OCI-LY7 (cell line): Measurements from ENCODE around the gene ZMIZ1. TPM values are rescaled to one million over a fixed set of nuclear protein-coding genes. Genes with fewer than 3 reads are reported as not detected.

Experiments used
- BruUV-seq: library from RNA; stranded (reverse); fragments of 400-500 nt; replicated peaks from 2 replicates; lab custom pipeline; 2021; lab: Mats Ljungman, UMichigan
- CTCF ChIA-PET: fragments of 300-600 bp; sonication (Branson Sonifier 250); formaldehyde crosslinking; loops from one replicate; lab custom pipeline; 2022; ENCODE audit warnings: antibody characterized with exemption; ENCODE audit not compliant: unreplicated experiment; lab: Charles Lee
- POLR2A ChIA-PET: fragments of 300-600 bp; sonication (Branson Sonifier 250); formaldehyde crosslinking; loops from one replicate; lab custom pipeline; 2022; ENCODE audit warnings: antibody characterized with exemption; lab: Charles Lee
- DNase-seq: peaks from one replicate; pipeline ENCODE4 v3.0.0-alpha.2; 2015; ENCODE audit warnings: low spot score
- H2AFZ ChIP-seq: fragments of 200-600 bp; sonication (generic), shearing (Covaris generic); 2 replicates; pipeline ENCODE4 v1.6.1; 2014; ENCODE audit warnings: mild to moderate bottlenecking, antibody characterized with exemption, low read length, moderate library complexity
- H3K27ac ChIP-seq: fragments of 200-600 bp; sonication (generic); 2 replicates; pipeline ENCODE4 v1.5.1; 2014; ENCODE audit warnings: mixed run types, low read depth, mild to moderate bottlenecking, moderate library complexity, low read length, inconsistent platforms; ENCODE audit not compliant: poor library complexity, severe bottlenecking
- H3K36me3 ChIP-seq: fragments of 200-600 bp; sonication (generic); 2 replicates; pipeline ENCODE4 v1.6.1; 2014; ENCODE audit warnings: mild to moderate bottlenecking, antibody characterized with exemption, low read length, moderate library complexity, mixed read lengths; ENCODE audit not compliant: insufficient read depth
- H3K4me1 ChIP-seq: fragments of 200-600 bp; sonication (generic); 2 replicates; pipeline ENCODE4 v1.5.1; 2014; ENCODE audit warnings: mild to moderate bottlenecking, low read length; ENCODE audit not compliant: insufficient read depth, poor library complexity, severe bottlenecking
- H3K4me2 ChIP-seq: fragments of 200-600 bp; sonication (generic); 2 replicates; pipeline ENCODE4 v1.6.1; 2014; ENCODE audit warnings: mild to moderate bottlenecking, low read length
- H3K4me3 ChIP-seq: fragments of 200-600 bp; sonication (generic); 2 replicates; pipeline ENCODE4 v1.5.1; 2014; ENCODE audit warnings: mild to moderate bottlenecking, low read depth, low read length; ENCODE audit not compliant: poor library complexity, severe bottlenecking
- H3K79me2 ChIP-seq: fragments of 200-600 bp; sonication (generic); 2 replicates; pipeline ENCODE4 v1.6.1; 2016; ENCODE audit warnings: low read depth, mild to moderate bottlenecking, low read length, moderate library complexity, mixed read lengths; ENCODE audit not compliant: insufficient read depth
- H3K9me2 ChIP-seq: fragments of 200-600 bp; sonication (generic); 2 replicates; pipeline ENCODE4 v1.6.1; 2016; ENCODE audit warnings: mild to moderate bottlenecking, low read length, mixed read lengths; ENCODE audit not compliant: insufficient read depth
- H3K9me3 ChIP-seq: fragments of 200-600 bp; sonication (generic); 2 replicates; pipeline ENCODE4 v1.6.1; 2014; ENCODE audit warnings: mild to moderate bottlenecking, mixed run types, low read length, mixed read lengths
- H4K20me1 ChIP-seq: fragments of 200-600 bp; sonication (generic); 2 replicates; pipeline ENCODE4 v1.6.1; 2014; ENCODE audit warnings: mild to moderate bottlenecking, antibody characterized with exemption, low read length, moderate library complexity, mixed read lengths; ENCODE audit not compliant: insufficient read depth
- CTCF ChIP-seq: fragments of 200-600 bp; sonication (generic); conservative IDR thresholded peaks from 2 replicates; pipeline ENCODE4 v1.5.1; 2014; ENCODE audit warnings: mild to moderate bottlenecking, antibody characterized with exemption, low read length, moderate library complexity, mixed read lengths
- EZH2phosphoT487 ChIP-seq: fragments of 200-600 bp; sonication (generic); IDR thresholded peaks from 2 replicates; pipeline ENCODE4 v1.6.1; 2018; ENCODE audit warnings: low read depth, borderline replicate concordance, mild to moderate bottlenecking, mixed run types, antibody characterized with exemption, low read length, moderate library complexity, mixed read lengths
- intact Hi-C: fragments of 100-400 bp; cut with micrococcal nuclease; formaldehyde crosslinking; loops from one replicate; pipeline ENCODE4 v1.10.0; 2022; ENCODE audit not compliant: unreplicated experiment
- total RNA-seq, 2 experiments: library from RNA; depleted of rRNA in 1 of 2; stranded (reverse); fragments of >200 nt in 1 of 2; shearing (Covaris generic) in 1 of 2; gene quantifications; 2 replicates each; pipeline ENCODE4 v1.2.3, GENCODE V29; 2014 to 2022

The ZMIZ1 gene
- total RNA-seq, 2 experiments from 2014 or later: 20.4 to 66.9 TPM

- peaks cover 16% of the 10 kb centered on the region for H3K4me1 ChIP-seq
- H3K4me3 ChIP-seq: peak overlapping the region; percentile 60
- no peaks in the 10 kb centered on the region for H3K79me2 ChIP-seq
- H2AFZ ChIP-seq: peak overlapping the region; percentile 85
- TF ChIP-seq CTCF: no peak
- TF ChIP-seq EZH2phosphoT487: no peak
- H3K27ac ChIP-seq: peak overlapping the region; percentile 32
- ChIA-PET POLR2A (interaction anchor here (0.5 to 1.4 kb wide), 10 partner anchors 9 to 1435 kb away, joined by 3 to 7 read pairs (median 3); no protein-coding TSS in a partner anchor), CTCF (interaction anchor here (0.6 to 1.2 kb wide), 3 partner anchors 18 to 37 kb away, joined by 3 to 4 read pairs (median 4); no protein-coding TSS in a partner anchor)
- no peaks in the 10 kb centered on the region for H4K20me1 ChIP-seq
- intact Hi-C loops: loop anchor here (1.0 kb wide), 1 partner anchor 45 kb away; the partner anchor contains the start of gene ZMIZ1
- H3K36me3 ChIP-seq: no peaks in the 10 kb centered on the region
- BruUV-seq: no TSS peak
- peak; percentile 73 for DNase-seq
- H3K9me3 ChIP-seq: no peaks in the 10 kb centered on the region
- H3K4me2 ChIP-seq: peak overlapping the region; percentile 78
- H3K9me2 ChIP-seq: no peaks in the 10 kb centered on the region
These were observed 45.3 kb upstream of the ZMIZ1 start for GRCh38 chr10:79023240-79024162.

- Histone ChIP-seq H2AFZ (no peak overlapping the region), H3K36me3 (no peaks in the 10 kb centered on the region), H3K4me3 (no peak overlapping the region), H4K20me1 (no peaks in the 10 kb centered on the region), H3K79me2 (no peaks in the 10 kb centered on the region), H3K4me1 (peaks cover 16% of the 10 kb centered on the region), H3K4me2 (no peak overlapping the region), H3K9me3 (no peaks in the 10 kb centered on the region), H3K27ac (no peak overlapping the region), H3K9me2 (no peaks in the 10 kb centered on the region)
- no TSS peak for BruUV-seq
- ChIA-PET CTCF (interaction anchor here (0.9 kb wide), 1 partner anchor 25 kb away, joined by 3 read pairs; no protein-coding TSS in a partner anchor), POLR2A (interaction anchor here (0.9 to 1.0 kb wide), 2 partner anchors 21 to 36 kb away, joined by 3 to 5 read pairs; no protein-coding TSS in a partner anchor)
- no peak for DNase-seq
- TF ChIP-seq EZH2phosphoT487 (no peak), CTCF (no peak)
- intact Hi-C loops: no loop called here
These were observed 44.5 kb upstream of the ZMIZ1 start for GRCh38 chr10:79024296-79024695.
